NCI-H2171 treated with DMSO at 0.1 percent for 48 hours (cell line): ENCODE data around the gene AHSG.
"Not testable (repeated sequence)": the region's sequence is repeated elsewhere in the genome, so short reads cannot be mapped to it uniquely, and the experiment has no call there.

ENCODE experiments used
- DNase-seq: peaks from one replicate; lab custom pipeline; 2025; lab: John Stamatoyannopoulos, UW

AHSG gene

DNA sequence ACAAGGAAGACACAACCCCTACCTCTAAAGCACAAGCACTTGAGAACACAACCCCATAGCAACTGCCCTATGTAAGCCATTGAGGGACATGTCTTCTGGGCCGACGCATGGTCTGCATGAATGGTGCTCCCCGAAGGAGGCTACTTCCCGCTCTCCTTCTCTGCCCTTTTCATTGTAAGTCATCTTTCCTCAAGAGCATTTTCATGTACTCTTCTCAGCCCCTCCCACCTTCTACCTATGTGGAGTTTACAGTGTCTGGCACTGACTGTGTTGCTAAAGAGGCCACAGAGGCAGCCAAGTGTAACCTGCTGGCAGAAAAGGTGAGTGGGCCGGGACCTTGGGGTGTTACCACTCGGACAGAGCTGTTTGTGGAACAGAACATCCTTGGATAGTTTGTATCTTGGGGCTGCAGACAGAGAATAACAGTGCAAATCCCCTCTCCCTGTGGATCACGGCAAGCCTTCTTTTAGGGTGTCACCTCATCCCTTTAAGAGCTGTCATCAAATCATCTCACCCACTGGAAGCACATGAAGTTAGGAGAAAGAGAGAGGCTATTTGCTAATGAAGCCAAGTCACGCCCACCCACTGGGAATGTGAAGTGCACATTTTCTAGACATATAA lies 5.6 kb downstream of the AHSG start:
- no peak for DNase-seq

- no peak for DNase-seq
These were observed 6.9 kb downstream of the AHSG start for GRCh38 chr3:186619787-186620212.

GRCh38 chr3:186620213-186621092 lies 7.6 kb downstream of the AHSG start:
- DNase-seq, result no peak

DNA sequence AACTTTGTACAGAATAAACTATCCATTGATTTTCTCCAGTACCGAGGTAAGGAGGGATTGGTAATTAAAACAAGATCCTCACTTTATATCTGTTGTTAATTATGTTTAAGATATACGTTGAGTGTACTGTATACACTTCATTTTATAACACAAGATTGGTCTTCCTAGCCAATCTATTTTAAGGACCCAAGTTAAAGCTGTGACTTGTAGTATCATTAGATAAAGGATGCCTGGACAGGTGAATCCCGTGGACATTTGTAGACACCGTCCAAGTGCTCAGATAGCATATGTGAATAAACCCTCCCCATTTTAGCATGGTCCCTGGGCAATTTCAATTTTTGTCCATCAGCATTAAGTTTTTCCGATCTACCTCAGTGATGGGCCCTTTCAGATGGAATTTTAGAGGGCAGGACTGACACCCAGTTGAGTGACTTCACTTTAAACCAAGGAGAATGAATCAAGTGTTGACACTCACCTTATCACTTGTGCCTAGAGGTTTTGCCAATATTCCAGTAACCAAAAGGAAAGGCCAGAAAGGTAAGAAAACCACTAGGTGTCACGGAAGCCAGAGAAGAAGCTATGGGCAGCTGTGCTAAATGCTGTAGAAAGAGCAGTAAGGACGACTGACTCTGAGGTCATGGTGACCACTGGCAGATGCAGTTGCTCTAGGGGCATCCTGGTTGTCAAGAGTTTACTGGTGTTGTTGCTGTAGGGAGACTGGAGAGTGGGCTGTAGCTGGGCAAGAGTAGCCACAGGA lies 9.2 kb downstream of the AHSG start:
- DNase-seq, result no peak

- DNase-seq, result no peak
These were observed 9.9 kb downstream of the AHSG start for GRCh38 chr3:186622651-186623310.

GRCh38 chr3:186624598-186624997 lies 11.7 kb downstream of the AHSG start:
- no peak for DNase-seq

- no peak for DNase-seq
These were observed 12.8 kb downstream of the AHSG start for GRCh38 chr3:186625600-186626042.

- DNase-seq, result no peak
These were observed 13.5 kb downstream of the AHSG start for GRCh38 chr3:186626254-186626847.

DNA sequence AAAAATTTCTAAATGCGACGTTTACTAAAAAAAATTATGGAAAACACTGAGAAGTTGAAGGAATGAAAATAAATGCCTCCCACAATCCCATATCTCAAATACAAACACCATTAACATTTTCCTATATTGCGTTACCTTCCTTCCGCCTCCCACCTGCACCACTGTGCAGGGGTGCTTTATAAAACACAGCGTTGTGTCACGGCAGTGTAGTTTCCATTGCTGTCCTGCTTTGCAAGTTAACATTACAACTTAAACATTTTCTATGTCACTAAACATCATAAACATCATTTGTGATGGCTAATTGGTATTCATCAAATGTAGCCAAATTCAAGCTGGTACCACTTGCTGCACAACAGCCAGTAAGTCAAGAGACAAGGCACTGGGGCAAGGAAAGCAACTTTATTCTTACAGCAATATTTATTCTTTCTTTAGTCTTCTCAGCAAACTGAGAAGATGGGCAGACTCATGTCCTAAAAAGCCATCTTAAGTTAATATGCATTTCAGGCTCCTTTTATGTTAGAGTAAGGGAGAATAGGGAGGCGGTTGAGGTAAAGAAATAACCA lies 15.1 kb downstream of the AHSG start:
- DNase-seq, result no peak

DNA sequence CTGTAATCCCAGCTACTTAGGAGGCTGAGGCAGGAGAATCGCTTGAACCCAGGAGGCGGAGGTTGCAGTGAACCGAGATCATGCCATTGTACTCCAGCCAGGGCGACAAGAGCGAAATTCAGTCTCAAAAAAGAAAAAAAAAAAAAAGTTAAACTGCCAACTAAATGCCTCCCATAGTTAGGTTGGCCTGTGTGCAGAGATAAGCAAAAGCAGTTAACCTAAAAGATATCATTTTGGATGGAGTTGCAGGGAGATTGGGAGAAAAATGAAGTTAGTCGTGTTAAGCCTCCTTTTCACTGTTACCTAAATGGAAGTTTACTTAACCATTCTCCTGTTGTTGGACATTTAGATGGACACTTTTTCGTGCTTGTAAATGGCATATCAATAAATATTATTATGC lies 15.9 kb downstream of the AHSG start:
- no peak for DNase-seq

GRCh38 chr3:186630950-186631641 lies 18.2 kb downstream of the AHSG start:
- no peak for DNase-seq

DNA sequence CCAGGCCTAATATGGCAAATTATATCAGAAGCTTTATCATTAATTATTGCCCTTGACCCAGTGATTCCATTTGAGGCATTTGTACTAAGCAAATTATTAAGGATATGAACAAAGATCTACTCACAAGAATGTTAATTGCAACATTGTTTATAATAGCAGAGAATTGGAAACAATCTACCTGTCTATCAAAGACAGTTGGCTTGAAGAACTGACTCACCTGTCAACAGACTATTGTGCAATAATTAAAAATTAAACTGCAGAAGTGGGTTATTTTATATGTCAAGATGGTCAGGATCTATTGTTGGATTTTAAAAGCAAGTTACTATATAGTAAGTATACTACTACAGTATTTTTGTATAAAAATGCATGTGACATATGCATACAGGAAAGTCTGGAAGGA lies 20.6 kb downstream of the AHSG start:
- DNase-seq, result no peak

- not testable (repeated sequence) for DNase-seq
These were observed 21.3 kb downstream of the AHSG start for GRCh38 chr3:186634207-186634606.

GRCh38 chr3:186635532-186635931 lies 22.7 kb downstream of the AHSG start:
- no peak for DNase-seq

DNA sequence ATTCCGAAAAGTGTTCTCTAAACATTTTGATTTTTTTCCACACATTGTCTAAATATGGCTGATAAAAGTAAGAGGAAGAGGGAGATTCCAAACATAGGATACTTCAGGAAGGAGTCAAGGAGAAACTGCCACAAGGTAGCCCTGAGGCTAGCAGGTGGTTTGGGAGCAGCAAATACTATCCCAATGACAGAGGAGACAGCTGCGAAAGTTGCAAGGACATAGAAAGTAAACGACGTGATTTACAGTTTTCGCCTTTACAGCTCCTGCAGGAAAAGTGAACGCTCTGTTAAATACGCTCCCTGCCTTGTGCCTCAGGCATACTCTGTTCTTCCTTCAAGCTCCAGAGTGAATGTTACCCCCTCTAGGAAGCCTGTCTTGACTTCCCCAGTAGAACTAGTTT lies 23.7 kb downstream of the AHSG start:
- DNase-seq, result no peak

- no peak for DNase-seq
These were observed 24.8 kb downstream of the AHSG start for GRCh38 chr3:186637686-186638085.

GRCh38 chr3:186638259-186638658 lies 25.4 kb downstream of the AHSG start:
- DNase-seq, result no peak

DNA sequence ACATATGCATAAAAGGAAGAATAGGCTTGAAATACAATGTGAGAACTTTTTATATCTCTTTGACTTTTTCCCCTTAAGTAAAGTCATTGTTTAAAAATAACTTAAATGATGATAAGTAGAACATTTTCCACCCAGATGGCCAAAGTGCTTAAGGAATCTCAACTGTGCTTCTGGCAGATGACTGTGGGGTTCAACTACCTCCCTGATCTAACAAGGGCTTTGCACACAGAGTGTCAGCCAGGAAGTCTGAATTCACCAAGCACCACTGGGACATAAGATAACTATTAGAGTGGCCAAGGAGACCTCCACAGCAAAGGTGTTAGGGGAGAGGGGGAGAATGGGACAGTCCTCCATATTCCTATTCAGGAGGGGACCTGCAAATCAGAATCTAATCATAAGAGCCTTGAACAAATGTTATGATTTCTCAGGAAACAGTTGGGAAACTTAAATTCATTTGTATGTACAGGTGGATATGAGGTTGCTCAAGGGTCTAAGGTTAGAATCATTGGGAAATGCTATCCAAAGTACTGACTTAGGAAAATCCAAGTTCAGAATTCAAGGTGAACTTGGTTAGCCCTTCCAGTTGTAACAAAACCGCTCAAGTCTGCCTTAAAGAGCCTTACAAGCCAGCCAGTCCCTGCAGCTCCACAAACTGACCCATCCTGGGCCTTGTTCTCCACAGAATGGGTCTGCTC lies 27.1 kb downstream of the AHSG start, which contains the start of gene FETUB:
TSS of gene FETUB (plus strand) at position 622 of the 695 bp plus-strand sequence. CDS start at position 684, 62 bp downstream.
- no peak for DNase-seq

GRCh38 chr3:186640473-186640818 lies 27.6 kb downstream of the AHSG start:
- no peak for DNase-seq

DNA sequence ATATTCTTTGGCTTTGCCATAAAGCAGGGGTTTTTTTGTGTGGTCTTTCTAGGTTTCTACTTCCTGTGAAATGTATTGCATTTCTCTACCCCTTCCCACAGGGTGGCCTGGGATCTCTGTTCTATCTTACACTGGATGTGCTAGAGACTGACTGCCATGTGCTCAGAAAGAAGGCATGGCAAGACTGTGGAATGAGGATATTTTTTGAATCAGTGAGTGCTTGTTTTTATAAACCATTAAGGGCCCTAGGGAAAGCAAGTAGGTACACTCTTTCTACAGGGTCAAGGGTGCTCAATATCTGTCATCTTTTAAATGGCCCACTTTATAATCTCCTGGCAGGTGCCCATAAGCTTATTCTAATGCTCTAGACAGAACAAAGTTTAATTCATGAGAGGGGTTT lies 28.1 kb downstream of the AHSG start:
- DNase-seq, result no peak
